OCI-LY3 (cell line): Measurements from ENCODE around the gene SRSF4.

Source experiments
- CTCF ChIP-seq: fragments of 200-600, 300-600 bp; sonication (generic); IDR thresholded peaks from 2 replicates; pipeline ENCODE4 v1.5.1; 2014; ENCODE audit warnings: antibody characterized with exemption, low read length, low read depth
- EZH2phosphoT487 ChIP-seq: fragments of 200-600 bp; shearing (Covaris generic); IDR thresholded peaks from 2 replicates; pipeline ENCODE4 v1.6.1; 2018; ENCODE audit warnings: antibody characterized with exemption, mixed run types, low read depth

DNA sequence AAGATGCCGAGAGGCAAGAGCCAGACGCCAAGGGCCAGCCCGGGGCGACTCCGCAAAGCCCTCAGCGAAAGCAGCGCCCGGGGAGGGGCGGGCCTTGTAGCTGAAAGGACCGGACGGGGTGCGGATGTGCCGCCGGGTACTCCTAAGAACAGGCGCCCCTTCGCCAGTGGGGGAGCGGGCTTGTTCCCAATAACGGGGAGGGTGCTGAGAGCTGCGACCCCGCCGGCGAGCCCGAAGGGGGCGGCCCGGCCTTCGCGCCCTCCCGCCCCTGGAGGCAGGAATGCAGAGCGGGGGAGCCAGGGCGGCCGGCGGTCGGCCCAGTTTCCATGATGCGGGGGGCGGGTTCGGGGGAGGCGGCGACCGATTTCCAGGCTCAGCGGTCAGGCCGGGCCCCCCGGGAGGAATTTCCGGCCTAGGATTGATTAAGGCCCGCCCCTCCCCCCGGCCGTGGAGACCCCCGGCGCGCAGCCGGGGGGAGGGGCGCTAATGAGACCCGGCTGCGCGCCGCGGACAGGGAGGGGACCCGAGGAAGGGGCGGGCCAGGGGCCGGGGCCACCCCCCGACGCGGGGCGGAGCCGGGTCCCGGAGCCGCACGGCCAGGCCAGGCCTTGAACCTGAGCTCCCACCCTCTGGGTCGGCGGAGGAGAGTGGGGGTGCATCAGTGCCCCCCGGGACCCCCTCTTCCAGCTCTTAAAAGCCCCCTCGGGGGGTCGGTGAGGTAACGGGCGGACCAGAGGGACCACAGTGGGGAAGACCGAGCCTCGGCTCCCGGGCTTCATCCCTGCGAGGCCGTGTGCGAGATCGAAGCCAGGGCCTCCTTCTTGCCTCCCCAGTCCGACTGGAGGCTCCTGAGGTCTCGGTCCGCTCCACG, 57.1 kb downstream of the SRSF4 start:
- TF ChIP-seq CTCF: no peak
- TF ChIP-seq EZH2phosphoT487: no peak
